Measurements from ENCODE around the gene DIAPH2.

Gene DIAPH2

DNA sequence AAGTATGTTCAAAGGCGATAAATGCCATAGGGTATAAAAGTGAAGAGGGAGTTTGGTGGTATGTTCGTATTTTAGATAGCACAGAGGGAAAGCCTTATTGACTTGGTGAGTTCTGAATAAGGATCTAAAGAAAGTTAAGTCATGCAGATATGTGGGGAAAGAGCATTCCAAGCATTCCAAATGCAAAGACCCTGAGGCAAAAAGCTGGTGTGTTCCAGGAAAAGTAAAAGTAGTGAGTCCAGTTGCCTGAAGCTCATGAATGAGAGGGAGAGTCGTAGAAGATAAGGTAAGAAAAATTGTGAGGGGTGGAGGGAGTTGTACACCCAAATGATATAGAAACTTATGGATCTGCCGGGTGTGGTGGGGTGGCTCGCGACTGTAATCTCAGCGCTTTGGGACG lies 625.7 kb downstream of the DIAPH2 start:
- H3K9ac ChIP-seq (ENCODE audit: low read length) = no peak overlapping the region
- no peaks in the 10 kb centered on the region for H3K79me2 ChIP-seq (ENCODE audit: low read length)
- H3K4me1 ChIP-seq (ENCODE audit: low read length) = no peaks in the 10 kb centered on the region
- no peaks in the 10 kb centered on the region for H3K27me3 ChIP-seq (replicated peaks; ENCODE audit: insufficient read depth, low read length)
- TF ChIP-seq EZH2 (optimal IDR thresholded peaks at IDR 0.05; ENCODE audit: low read depth, low read length) (no peak), EZH2phosphoT487 (IDR thresholded peaks at IDR 0.05; ENCODE audit: low read length) (no peak)
- TF ChIP-seq, protein P1, sequence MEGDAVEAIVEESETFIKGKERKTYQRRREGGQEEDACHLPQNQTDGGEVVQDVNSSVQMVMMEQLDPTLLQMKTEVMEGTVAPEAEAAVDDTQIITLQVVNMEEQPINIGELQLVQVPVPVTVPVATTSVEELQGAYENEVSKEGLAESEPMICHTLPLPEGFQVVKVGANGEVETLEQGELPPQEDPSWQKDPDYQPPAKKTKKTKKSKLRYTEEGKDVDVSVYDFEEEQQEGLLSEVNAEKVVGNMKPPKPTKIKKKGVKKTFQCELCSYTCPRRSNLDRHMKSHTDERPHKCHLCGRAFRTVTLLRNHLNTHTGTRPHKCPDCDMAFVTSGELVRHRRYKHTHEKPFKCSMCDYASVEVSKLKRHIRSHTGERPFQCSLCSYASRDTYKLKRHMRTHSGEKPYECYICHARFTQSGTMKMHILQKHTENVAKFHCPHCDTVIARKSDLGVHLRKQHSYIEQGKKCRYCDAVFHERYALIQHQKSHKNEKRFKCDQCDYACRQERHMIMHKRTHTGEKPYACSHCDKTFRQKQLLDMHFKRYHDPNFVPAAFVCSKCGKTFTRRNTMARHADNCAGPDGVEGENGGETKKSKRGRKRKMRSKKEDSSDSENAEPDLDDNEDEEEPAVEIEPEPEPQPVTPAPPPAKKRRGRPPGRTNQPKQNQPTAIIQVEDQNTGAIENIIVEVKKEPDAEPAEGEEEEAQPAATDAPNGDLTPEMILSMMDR (IDR thresholded peaks at IDR 0.05; ENCODE audit: low read length) = no peak
- no peak overlapping the region for H3K27ac ChIP-seq (ENCODE audit: low read length)
- H3K9me3 ChIP-seq (replicated peaks; ENCODE audit: insufficient read depth, low read length) = no peaks in the 10 kb centered on the region
- no peaks in the 10 kb centered on the region for H3F3A ChIP-seq (ENCODE audit: insufficient read depth, low read length)
- H4K20me1 ChIP-seq (ENCODE audit: insufficient read depth, low read length) = no peaks in the 10 kb centered on the region
- no peak overlapping the region for H3K4me2 ChIP-seq (ENCODE audit: low read depth, low read length)
- no peaks in the 10 kb centered on the region for H3K36me3 ChIP-seq (replicated peaks; ENCODE audit: insufficient read depth, low read length)
- no peak overlapping the region for H3K4me3 ChIP-seq (ENCODE audit: low read length)
- no peaks in the 10 kb centered on the region for H3K9me2 ChIP-seq (replicated peaks; ENCODE audit: insufficient read depth, low read length)
- H2AFZ ChIP-seq (ENCODE audit: low read length) = no peak overlapping the region
- no peak for DNase-seq

DNA sequence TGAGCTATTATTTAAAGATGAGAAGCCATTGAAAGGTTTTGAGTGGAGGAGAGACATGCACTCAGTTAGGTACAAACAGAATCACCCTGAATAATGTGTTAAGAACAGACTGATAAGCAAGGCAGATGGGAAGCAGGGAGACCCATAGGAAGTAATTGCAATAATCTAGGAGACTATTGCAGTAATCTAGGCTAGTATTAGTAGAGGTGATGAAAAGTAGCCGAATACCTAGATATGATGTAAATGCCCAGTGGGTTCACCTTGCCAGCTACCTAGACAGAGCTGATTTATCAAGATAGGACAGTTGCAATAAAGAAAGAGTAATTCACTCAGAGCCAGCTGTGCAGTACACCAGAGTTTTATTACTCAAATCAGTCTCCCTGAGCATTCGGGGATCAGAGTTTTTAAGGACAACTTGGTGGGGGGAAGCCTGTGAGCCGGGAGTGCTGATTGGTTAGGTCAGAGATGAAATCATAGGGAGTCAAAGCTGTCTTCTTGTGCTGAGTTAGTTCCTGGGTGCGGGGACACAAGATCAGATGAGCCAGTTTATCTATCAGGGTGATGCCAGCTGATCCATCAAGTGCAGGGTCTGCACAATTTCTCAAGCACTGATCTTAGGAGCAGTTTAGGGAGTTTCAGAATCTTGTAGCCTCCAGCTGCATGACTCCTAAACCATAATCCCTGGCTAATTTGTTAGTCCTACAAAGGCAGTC lies 626.6 kb downstream of the DIAPH2 start:
- H3K27ac ChIP-seq (ENCODE audit: low read length) = no peak overlapping the region

DNA sequence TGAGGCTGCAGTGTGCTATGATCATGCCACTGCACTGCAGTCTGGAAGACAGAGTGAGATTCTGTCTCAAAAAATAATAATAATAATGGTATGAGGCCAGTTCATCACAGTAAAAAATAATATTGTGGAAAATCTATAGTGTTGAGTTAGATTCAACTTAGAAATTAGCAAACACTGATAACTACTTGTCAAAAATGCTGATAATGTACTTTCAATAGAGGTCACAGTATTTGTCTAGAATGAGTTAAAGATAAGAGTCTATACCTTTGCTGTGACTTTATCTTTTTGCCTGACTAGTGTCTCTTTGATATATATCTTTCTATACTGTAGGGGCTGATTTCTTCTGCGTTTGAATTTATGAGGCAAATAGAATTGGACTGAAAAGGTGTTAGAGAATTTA lies 629.7 kb downstream of the DIAPH2 start:
- Histone ChIP-seq H3K27ac (ENCODE audit: low read length) (no peak overlapping the region), H3K9ac (ENCODE audit: low read length) (no peak overlapping the region), H3K9me2 (replicated peaks; ENCODE audit: insufficient read depth, low read length) (no peaks in the 10 kb centered on the region), H3K9me3 (replicated peaks; ENCODE audit: insufficient read depth, low read length) (no peaks in the 10 kb centered on the region), H3K27me3 (replicated peaks; ENCODE audit: insufficient read depth, low read length) (no peaks in the 10 kb centered on the region), H3K79me2 (ENCODE audit: low read length) (no peaks in the 10 kb centered on the region), H4K20me1 (ENCODE audit: insufficient read depth, low read length) (no peaks in the 10 kb centered on the region), H3K36me3 (replicated peaks; ENCODE audit: insufficient read depth, low read length) (no peaks in the 10 kb centered on the region), H3F3A (ENCODE audit: insufficient read depth, low read length) (no peaks in the 10 kb centered on the region), H2AFZ (ENCODE audit: low read length) (no peak overlapping the region), H3K4me1 (ENCODE audit: low read length) (no peaks in the 10 kb centered on the region), H3K4me3 (ENCODE audit: low read length) (no peak overlapping the region), H3K4me2 (ENCODE audit: low read depth, low read length) (no peak overlapping the region)
- no peak for DNase-seq
- TF ChIP-seq, protein P1 (IDR thresholded peaks at IDR 0.05; ENCODE audit: low read length) = no peak
- no peak for TF ChIP-seq EZH2 (optimal IDR thresholded peaks at IDR 0.05; ENCODE audit: low read depth, low read length)
- no peak for TF ChIP-seq EZH2phosphoT487 (IDR thresholded peaks at IDR 0.05; ENCODE audit: low read length)

More for the DNA sequence above, 626.6 kb downstream of the DIAPH2 start:
- H3K4me2 ChIP-seq (ENCODE audit: low read depth, low read length) = no peak overlapping the region
- no peak overlapping the region for H3K9ac ChIP-seq (ENCODE audit: low read length)
- no peak overlapping the region for H2AFZ ChIP-seq (ENCODE audit: low read length)
- no peaks in the 10 kb centered on the region for H3F3A ChIP-seq (ENCODE audit: insufficient read depth, low read length)
- no peak for DNase-seq
- H3K9me3 ChIP-seq (replicated peaks; ENCODE audit: insufficient read depth, low read length) = no peaks in the 10 kb centered on the region
- H3K36me3 ChIP-seq (replicated peaks; ENCODE audit: insufficient read depth, low read length) = no peaks in the 10 kb centered on the region
- no peaks in the 10 kb centered on the region for H4K20me1 ChIP-seq (ENCODE audit: insufficient read depth, low read length)
- H3K79me2 ChIP-seq (ENCODE audit: low read length) = no peaks in the 10 kb centered on the region
- no peak for TF ChIP-seq EZH2phosphoT487 (IDR thresholded peaks at IDR 0.05; ENCODE audit: low read length)
- TF ChIP-seq EZH2 (optimal IDR thresholded peaks at IDR 0.05; ENCODE audit: low read depth, low read length) = no peak
- TF ChIP-seq, protein P1 (IDR thresholded peaks at IDR 0.05; ENCODE audit: low read length) = no peak
- H3K27me3 ChIP-seq (replicated peaks; ENCODE audit: insufficient read depth, low read length) = no peaks in the 10 kb centered on the region
- H3K9me2 ChIP-seq (replicated peaks; ENCODE audit: insufficient read depth, low read length) = no peaks in the 10 kb centered on the region
- H3K4me1 ChIP-seq (ENCODE audit: low read length) = no peaks in the 10 kb centered on the region
- no peak overlapping the region for H3K4me3 ChIP-seq (ENCODE audit: low read length)
